Hepatocyte (in vitro differentiated cells): ENCODE results near the gene GLP2R. TPM values are rescaled to one million over a fixed set of nuclear protein-coding genes. Genes with fewer than 3 reads are reported as not detected.

ENCODE experiments used
- DNase-seq: peaks from one replicate; pipeline ENCODE4 v3.0.0-alpha.2; 2016; ENCODE audit warnings: low spot score
- H2AFZ ChIP-seq: fragments of 200-600 bp; sonication (generic); 2 replicates; pipeline ENCODE4 v1.6.0; 2016; ENCODE audit warnings: antibody characterized with exemption, mild to moderate bottlenecking
- H3K27ac ChIP-seq: fragments of 200-600 bp; sonication (generic); 2 replicates; pipeline ENCODE4 v1.5.1; 2016; ENCODE audit warnings: mild to moderate bottlenecking
- H3K27me3 ChIP-seq: fragments of 200-600 bp; sonication (generic); 2 replicates; pipeline ENCODE4 v1.6.1; 2016
- H3K36me3 ChIP-seq: fragments of 200-600 bp; sonication (generic); replicated peaks from 2 replicates; pipeline ENCODE4 v1.5.1; 2016; ENCODE audit warnings: low read depth; ENCODE audit not compliant: insufficient read depth
- H3K4me1 ChIP-seq: fragments of 200-600 bp; sonication (generic); 2 replicates; pipeline ENCODE4 v1.5.1; 2016; ENCODE audit warnings: mild to moderate bottlenecking, moderate library complexity; ENCODE audit not compliant: insufficient read depth
- H3K4me2 ChIP-seq: fragments of 200-600 bp; sonication (generic); 2 replicates; pipeline ENCODE4 v1.6.0; 2016
- H3K4me3 ChIP-seq: fragments of 200-600 bp; sonication (generic); 2 replicates; pipeline ENCODE4 v1.5.1; 2016; ENCODE audit warnings: mild to moderate bottlenecking
- H3K79me2 ChIP-seq: fragments of 200-600 bp; sonication (generic); 2 replicates; pipeline ENCODE4 v1.6.0; 2017; ENCODE audit warnings: mild to moderate bottlenecking
- H3K9me2 ChIP-seq: fragments of 200-600 bp; sonication (generic); replicated peaks from 2 replicates; pipeline ENCODE4 v1.6.0; 2017; ENCODE audit warnings: mild to moderate bottlenecking; ENCODE audit not compliant: insufficient read depth
- H3K9me3 ChIP-seq: fragments of 200-600 bp; sonication (generic); 2 replicates; pipeline ENCODE4 v1.5.1; 2016; ENCODE audit warnings: low read depth, mild to moderate bottlenecking
- H4K20me1 ChIP-seq: fragments of 200-600 bp; sonication (generic); 2 replicates; pipeline ENCODE4 v1.6.0; 2016; ENCODE audit warnings: mild to moderate bottlenecking; ENCODE audit not compliant: insufficient read depth, poor library complexity, severe bottlenecking
- EZH2 ChIP-seq: fragments of 200-600 bp; sonication (generic); IDR thresholded peaks from 2 replicates; pipeline ENCODE4 v1.6.1; 2016; ENCODE audit warnings: antibody characterized with exemption, mild to moderate bottlenecking, borderline replicate concordance
- EZH2phosphoT487 ChIP-seq: fragments of 200-600 bp; sonication (generic); IDR thresholded peaks from one replicate; pipeline ENCODE4 v1.6.1; 2018; ENCODE audit warnings: antibody characterized with exemption, mild to moderate bottlenecking, low read depth, moderate library complexity; ENCODE audit not compliant: unreplicated experiment, severe bottlenecking
- WGBS: methylation state at CpG from one replicate; pipeline ENCODE4 v1.1.6; 2016; ENCODE audit warnings: low lambda C conversion rate; ENCODE audit errors: missing lambda C conversion rate; 5-methylcytosine and 5-hydroxymethylcytosine counted together
- polyA plus RNA-seq: library from polyadenylated mRNA; unstranded; fragments of >200 nt; fragmentation: Nextera tagmentation; extraction: Ambion mirVana; gene quantifications from 2 replicates; pipeline ENCODE4 v1.2.1, GENCODE V29; 2016
- total RNA-seq: library from RNA; depleted of rRNA; stranded (reverse); fragments of >200 nt; gene quantifications from 2 replicates; pipeline ENCODE4 v1.2.3, GENCODE V29; 2014
- TF ChIP-seq, protein P1 (sequence below): fragments of 200-600 bp; sonication (generic); IDR thresholded peaks from 2 replicates; pipeline ENCODE4 v1.5.1; 2016; ENCODE audit warnings: antibody characterized with exemption, mild to moderate bottlenecking; ENCODE audit not compliant: poor library complexity

Gene GLP2R
- total and polyA plus RNA-seq, 2 experiments from 2014 or later = 1.5 to 3.3 TPM

DNA sequence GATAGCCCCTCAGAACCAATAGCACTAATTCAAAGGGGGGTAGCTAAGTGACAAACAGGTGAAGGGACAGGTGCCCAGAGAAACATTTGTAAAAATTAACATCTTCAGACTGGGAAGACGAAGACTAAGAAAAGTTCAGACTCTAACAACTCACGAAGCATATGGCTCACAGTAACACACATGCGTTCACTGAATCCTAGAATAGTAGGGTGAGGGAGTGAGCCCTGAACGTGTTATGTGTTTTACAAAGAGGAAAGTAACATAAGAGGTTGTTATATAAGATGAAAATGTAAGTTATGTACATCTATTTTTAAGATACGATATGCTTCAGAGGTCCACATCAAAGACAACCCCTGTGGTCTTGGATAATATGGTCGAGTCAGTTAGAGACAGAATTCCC lies 19.0 kb upstream of the GLP2R start:
- H3K4me1 ChIP-seq = no peaks in the 10 kb centered on the region
- no peaks in the 10 kb centered on the region for H3K79me2 ChIP-seq
- no peaks in the 10 kb centered on the region for H3K27me3 ChIP-seq
- H3K4me3 ChIP-seq = no peak overlapping the region
- no peaks in the 10 kb centered on the region for H3K9me3 ChIP-seq
- H3K9me2 ChIP-seq = no peaks in the 10 kb centered on the region
- WGBS = 80% methylated on average over 6 of the region's 6 CpGs
- no peak overlapping the region for H2AFZ ChIP-seq
- no peak overlapping the region for H3K27ac ChIP-seq
- H3K36me3 ChIP-seq = no peaks in the 10 kb centered on the region
- H4K20me1 ChIP-seq = no peaks in the 10 kb centered on the region
- DNase-seq = no peak
- TF ChIP-seq, protein P1, sequence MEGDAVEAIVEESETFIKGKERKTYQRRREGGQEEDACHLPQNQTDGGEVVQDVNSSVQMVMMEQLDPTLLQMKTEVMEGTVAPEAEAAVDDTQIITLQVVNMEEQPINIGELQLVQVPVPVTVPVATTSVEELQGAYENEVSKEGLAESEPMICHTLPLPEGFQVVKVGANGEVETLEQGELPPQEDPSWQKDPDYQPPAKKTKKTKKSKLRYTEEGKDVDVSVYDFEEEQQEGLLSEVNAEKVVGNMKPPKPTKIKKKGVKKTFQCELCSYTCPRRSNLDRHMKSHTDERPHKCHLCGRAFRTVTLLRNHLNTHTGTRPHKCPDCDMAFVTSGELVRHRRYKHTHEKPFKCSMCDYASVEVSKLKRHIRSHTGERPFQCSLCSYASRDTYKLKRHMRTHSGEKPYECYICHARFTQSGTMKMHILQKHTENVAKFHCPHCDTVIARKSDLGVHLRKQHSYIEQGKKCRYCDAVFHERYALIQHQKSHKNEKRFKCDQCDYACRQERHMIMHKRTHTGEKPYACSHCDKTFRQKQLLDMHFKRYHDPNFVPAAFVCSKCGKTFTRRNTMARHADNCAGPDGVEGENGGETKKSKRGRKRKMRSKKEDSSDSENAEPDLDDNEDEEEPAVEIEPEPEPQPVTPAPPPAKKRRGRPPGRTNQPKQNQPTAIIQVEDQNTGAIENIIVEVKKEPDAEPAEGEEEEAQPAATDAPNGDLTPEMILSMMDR = no peak
- TF ChIP-seq EZH2phosphoT487 (no peak), EZH2 (no peak)
- no peak overlapping the region for H3K4me2 ChIP-seq

DNA sequence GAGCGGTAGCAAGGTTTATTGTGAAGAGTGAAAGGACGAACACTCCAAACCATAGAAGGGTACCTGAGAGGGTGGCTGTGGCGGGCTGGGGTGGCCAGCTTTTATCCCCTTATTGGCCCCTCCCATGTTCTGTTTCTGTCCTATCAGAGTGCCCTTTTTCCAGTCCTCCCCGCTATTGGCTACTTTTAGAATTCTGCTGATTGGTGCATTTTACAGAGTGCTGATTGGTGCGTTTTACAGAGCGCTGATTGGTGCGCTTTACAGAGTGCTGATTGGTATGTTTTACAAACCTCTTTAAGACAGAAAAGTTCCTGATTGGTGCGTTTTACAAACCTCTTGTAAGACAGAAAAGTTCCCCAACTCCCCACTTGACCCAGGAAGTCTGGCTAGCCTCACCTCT lies 16.3 kb upstream of the GLP2R start:
- Histone ChIP-seq H3K4me3 (no peak overlapping the region), H2AFZ (no peak overlapping the region), H3K36me3 (no peaks in the 10 kb centered on the region), H3K4me2 (no peak overlapping the region), H3K9me2 (no peaks in the 10 kb centered on the region), H3K9me3 (no peaks in the 10 kb centered on the region), H3K27ac (no peak overlapping the region), H3K4me1 (no peaks in the 10 kb centered on the region), H3K79me2 (no peaks in the 10 kb centered on the region), H4K20me1 (no peaks in the 10 kb centered on the region), H3K27me3 (no peaks in the 10 kb centered on the region)
- no peak for TF ChIP-seq EZH2
- TF ChIP-seq, protein P1 = no peak
- TF ChIP-seq EZH2phosphoT487 = no peak
- DNase-seq = no peak
- WGBS = 93% methylated on average over 8 of the region's 8 CpGs

DNA sequence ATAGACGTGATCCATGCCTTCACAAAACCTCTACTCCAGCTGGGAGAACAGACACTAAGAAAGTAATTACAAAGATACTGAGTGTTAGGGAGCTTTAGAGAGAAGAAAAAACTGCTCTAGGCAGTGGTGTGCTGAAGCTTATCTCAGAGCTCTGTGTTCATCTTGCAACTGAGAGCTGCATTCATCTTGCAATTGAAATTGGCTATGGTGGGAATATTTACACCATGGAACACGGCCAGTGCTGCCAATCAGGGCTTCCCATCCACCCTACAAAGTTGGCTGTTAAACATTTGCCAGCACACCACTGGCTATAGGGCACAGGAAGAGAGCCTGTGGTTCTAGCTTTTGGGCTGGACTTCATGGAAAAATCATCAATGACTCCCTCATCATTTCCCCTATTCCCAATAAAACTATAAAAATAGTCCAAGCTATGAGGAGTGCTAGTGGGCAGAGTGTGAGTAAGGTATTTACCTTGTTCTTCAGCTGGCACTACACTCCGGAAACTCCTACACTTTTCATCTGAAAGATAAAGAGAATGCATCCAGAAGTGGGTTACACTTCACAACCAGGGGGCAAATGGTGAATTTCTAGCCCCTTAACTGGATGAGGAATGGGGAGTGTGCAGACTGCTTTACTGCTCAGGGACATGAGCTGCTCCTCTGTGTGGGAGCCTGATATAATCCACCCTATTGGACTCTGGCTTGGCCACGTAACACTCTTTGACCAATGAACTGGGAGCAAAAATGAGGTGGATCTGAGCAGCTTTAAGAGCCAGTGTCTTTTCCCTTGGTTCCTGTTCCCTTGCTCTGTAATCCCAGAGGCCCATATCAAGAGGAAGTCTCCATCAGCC lies 15.4 kb upstream of the GLP2R start:
- Histone ChIP-seq H3K79me2 (no peaks in the 10 kb centered on the region), H3K9me3 (no peaks in the 10 kb centered on the region), H3K4me1 (no peaks in the 10 kb centered on the region), H2AFZ (no peak overlapping the region), H4K20me1 (no peaks in the 10 kb centered on the region), H3K27me3 (no peaks in the 10 kb centered on the region), H3K36me3 (no peaks in the 10 kb centered on the region), H3K4me3 (no peak overlapping the region), H3K9me2 (no peaks in the 10 kb centered on the region), H3K27ac (no peak overlapping the region), H3K4me2 (no peak overlapping the region)
- 65% methylated on average over 4 of the region's 4 CpGs for WGBS
- no peak for TF ChIP-seq EZH2phosphoT487
- TF ChIP-seq, protein P1 = no peak
- DNase-seq = no peak
